ENCODE measurements around the gene RGL1.

RGL1 gene

GRCh38 chr1:183808296-183809027 is 3.5 kb downstream of the RGL1 start:
- H3K27me3 ChIP-seq (ENCODE audit: control insufficient read depth in 1 of 2, insufficient read depth in 2 of 2, low read length in 2 of 2) = no peaks in the 10 kb centered on the region
- H3K4me3 ChIP-seq (ENCODE audit: low read length in 2 of 2) = no peak overlapping the region
- no peak overlapping the region for H3K27ac ChIP-seq (ENCODE audit: low read length)
- peaks cover 30% of the 10 kb centered on the region for H3K4me1 ChIP-seq (ENCODE audit: control insufficient read depth, insufficient read depth, low read length)
- H3K36me3 ChIP-seq (ENCODE audit: control insufficient read depth in 2 of 2, insufficient read depth in 2 of 2, low read length in 2 of 2) = no peaks in the 10 kb centered on the region
- no peaks in the 10 kb centered on the region for H3K9me3 ChIP-seq (ENCODE audit: control insufficient read depth in 2 of 2, low read length in 2 of 2)
- no peak overlapping the region for H3K9ac ChIP-seq (ENCODE audit: low read length in 2 of 2)

- Histone ChIP-seq H3K9me3 (ENCODE audit: control insufficient read depth in 2 of 2, low read length in 2 of 2) (no peaks in the 10 kb centered on the region), H3K27me3 (ENCODE audit: control insufficient read depth in 1 of 2, insufficient read depth in 2 of 2, low read length in 2 of 2) (no peaks in the 10 kb centered on the region), H3K4me3 (ENCODE audit: low read length in 2 of 2) (no peak overlapping the region), H3K27ac (ENCODE audit: low read length) (no peak overlapping the region), H3K4me1 (ENCODE audit: control insufficient read depth, insufficient read depth, low read length) (peaks cover 27% of the 10 kb centered on the region), H3K9ac (ENCODE audit: low read length in 2 of 2) (no peak overlapping the region), H3K36me3 (ENCODE audit: control insufficient read depth in 2 of 2, insufficient read depth in 2 of 2, low read length in 2 of 2) (no peaks in the 10 kb centered on the region)
Measured at GRCh38 chr1:183810121-183810520, 5.2 kb downstream of the RGL1 start.

- Histone ChIP-seq H3K27ac (ENCODE audit: low read length) (no peak overlapping the region), H3K4me3 (ENCODE audit: low read length in 2 of 2) (no peak overlapping the region), H3K9me3 (ENCODE audit: control insufficient read depth in 2 of 2, low read length in 2 of 2) (no peaks in the 10 kb centered on the region), H3K27me3 (ENCODE audit: control insufficient read depth in 1 of 2, insufficient read depth in 2 of 2, low read length in 2 of 2) (no peaks in the 10 kb centered on the region), H3K9ac (ENCODE audit: low read length in 2 of 2) (no peak overlapping the region), H3K4me1 (ENCODE audit: control insufficient read depth, insufficient read depth, low read length) (peaks cover 34% of the 10 kb centered on the region), H3K36me3 (ENCODE audit: control insufficient read depth in 2 of 2, insufficient read depth in 2 of 2, low read length in 2 of 2) (no peaks in the 10 kb centered on the region)
Measured at GRCh38 chr1:183810756-183811544, 6.0 kb downstream of the RGL1 start.

- Histone ChIP-seq H3K4me1 (ENCODE audit: control insufficient read depth, insufficient read depth, low read length) (peaks cover 33% of the 10 kb centered on the region), H3K9me3 (ENCODE audit: control insufficient read depth in 2 of 2, low read length in 2 of 2) (no peaks in the 10 kb centered on the region), H3K9ac (ENCODE audit: low read length in 2 of 2) (no peak overlapping the region), H3K27me3 (ENCODE audit: control insufficient read depth in 1 of 2, insufficient read depth in 2 of 2, low read length in 2 of 2) (no peaks in the 10 kb centered on the region), H3K4me3 (ENCODE audit: low read length in 2 of 2) (no peak overlapping the region), H3K36me3 (ENCODE audit: control insufficient read depth in 2 of 2, insufficient read depth in 2 of 2, low read length in 2 of 2) (no peaks in the 10 kb centered on the region), H3K27ac (ENCODE audit: low read length) (no peak overlapping the region)
Measured at GRCh38 chr1:183812128-183812527, 7.2 kb downstream of the RGL1 start.

GRCh38 chr1:183812686-183813569 is 8.0 kb downstream of the RGL1 start:
- Histone ChIP-seq H3K4me1 (ENCODE audit: control insufficient read depth, insufficient read depth, low read length) (peaks cover 33% of the 10 kb centered on the region), H3K9ac (ENCODE audit: low read length in 2 of 2) (no peak overlapping the region), H3K27me3 (ENCODE audit: control insufficient read depth in 1 of 2, insufficient read depth in 2 of 2, low read length in 2 of 2) (no peaks in the 10 kb centered on the region), H3K27ac (ENCODE audit: low read length) (no peak overlapping the region), H3K36me3 (ENCODE audit: control insufficient read depth in 2 of 2, insufficient read depth in 2 of 2, low read length in 2 of 2) (no peaks in the 10 kb centered on the region), H3K9me3 (ENCODE audit: control insufficient read depth in 2 of 2, low read length in 2 of 2) (no peaks in the 10 kb centered on the region), H3K4me3 (ENCODE audit: low read length in 2 of 2) (peak overlapping the region in 1 of 2 donors; percentile 30)

- Histone ChIP-seq H3K9me3 (ENCODE audit: control insufficient read depth in 2 of 2, low read length in 2 of 2) (no peaks in the 10 kb centered on the region), H3K36me3 (ENCODE audit: control insufficient read depth in 2 of 2, insufficient read depth in 2 of 2, low read length in 2 of 2) (no peaks in the 10 kb centered on the region), H3K4me3 (ENCODE audit: low read length in 2 of 2) (no peak overlapping the region), H3K4me1 (ENCODE audit: control insufficient read depth, insufficient read depth, low read length) (peaks cover 33% of the 10 kb centered on the region), H3K27me3 (ENCODE audit: control insufficient read depth in 1 of 2, insufficient read depth in 2 of 2, low read length in 2 of 2) (no peaks in the 10 kb centered on the region), H3K27ac (ENCODE audit: low read length) (no peak overlapping the region), H3K9ac (ENCODE audit: low read length in 2 of 2) (no peak overlapping the region)
Measured at GRCh38 chr1:183814121-183814681, 9.3 kb downstream of the RGL1 start.

- H3K36me3 ChIP-seq (ENCODE audit: control insufficient read depth in 2 of 2, insufficient read depth in 2 of 2, low read length in 2 of 2) = no peaks in the 10 kb centered on the region
- no peaks in the 10 kb centered on the region for H3K27me3 ChIP-seq (ENCODE audit: control insufficient read depth in 1 of 2, insufficient read depth in 2 of 2, low read length in 2 of 2)
- peaks cover 28% of the 10 kb centered on the region for H3K4me1 ChIP-seq (ENCODE audit: control insufficient read depth, insufficient read depth, low read length)
- no peak overlapping the region for H3K4me3 ChIP-seq (ENCODE audit: low read length in 2 of 2)
- H3K27ac ChIP-seq (ENCODE audit: low read length) = no peak overlapping the region
- H3K9ac ChIP-seq (ENCODE audit: low read length in 2 of 2) = no peak overlapping the region
- H3K9me3 ChIP-seq (ENCODE audit: control insufficient read depth in 2 of 2, low read length in 2 of 2) = no peaks in the 10 kb centered on the region
Measured at GRCh38 chr1:183816110-183816509, 11.2 kb downstream of the RGL1 start.

- Histone ChIP-seq H3K27ac (ENCODE audit: low read length) (no peak overlapping the region), H3K4me1 (ENCODE audit: control insufficient read depth, insufficient read depth, low read length) (peaks cover 35% of the 10 kb centered on the region), H3K9me3 (ENCODE audit: control insufficient read depth in 2 of 2, low read length in 2 of 2) (no peaks in the 10 kb centered on the region), H3K27me3 (ENCODE audit: control insufficient read depth in 1 of 2, insufficient read depth in 2 of 2, low read length in 2 of 2) (no peaks in the 10 kb centered on the region), H3K4me3 (ENCODE audit: low read length in 2 of 2) (no peak overlapping the region), H3K36me3 (ENCODE audit: control insufficient read depth in 2 of 2, insufficient read depth in 2 of 2, low read length in 2 of 2) (no peaks in the 10 kb centered on the region), H3K9ac (ENCODE audit: low read length in 2 of 2) (no peak overlapping the region)
Measured at GRCh38 chr1:183817576-183818288, 12.8 kb downstream of the RGL1 start.

GRCh38 chr1:183819059-183819458 is 14.1 kb downstream of the RGL1 start:
- Histone ChIP-seq H3K36me3 (ENCODE audit: control insufficient read depth in 2 of 2, insufficient read depth in 2 of 2, low read length in 2 of 2) (no peaks in the 10 kb centered on the region), H3K9ac (ENCODE audit: low read length in 2 of 2) (no peak overlapping the region), H3K4me1 (ENCODE audit: control insufficient read depth, insufficient read depth, low read length) (peaks cover 32% of the 10 kb centered on the region), H3K27ac (ENCODE audit: low read length) (no peak overlapping the region), H3K9me3 (ENCODE audit: control insufficient read depth in 2 of 2, low read length in 2 of 2) (no peaks in the 10 kb centered on the region), H3K4me3 (ENCODE audit: low read length in 2 of 2) (no peak overlapping the region), H3K27me3 (ENCODE audit: control insufficient read depth in 1 of 2, insufficient read depth in 2 of 2, low read length in 2 of 2) (no peaks in the 10 kb centered on the region)
